ENCODE measurements around the gene AFG3L2. TPM values are rescaled to one million over a fixed set of nuclear protein-coding genes. Genes with fewer than 3 reads are reported as not detected.
A peak's percentile ranks its signal among the peaks of the same experiment; 100 is the strongest.
"Not testable (repeated sequence)": the region's sequence is repeated elsewhere in the genome, so short reads cannot be mapped to it uniquely, and the experiment has no call there.

The AFG3L2 gene
- total RNA-seq, 1 donor from 2014 or later: 145 TPM

DNA sequence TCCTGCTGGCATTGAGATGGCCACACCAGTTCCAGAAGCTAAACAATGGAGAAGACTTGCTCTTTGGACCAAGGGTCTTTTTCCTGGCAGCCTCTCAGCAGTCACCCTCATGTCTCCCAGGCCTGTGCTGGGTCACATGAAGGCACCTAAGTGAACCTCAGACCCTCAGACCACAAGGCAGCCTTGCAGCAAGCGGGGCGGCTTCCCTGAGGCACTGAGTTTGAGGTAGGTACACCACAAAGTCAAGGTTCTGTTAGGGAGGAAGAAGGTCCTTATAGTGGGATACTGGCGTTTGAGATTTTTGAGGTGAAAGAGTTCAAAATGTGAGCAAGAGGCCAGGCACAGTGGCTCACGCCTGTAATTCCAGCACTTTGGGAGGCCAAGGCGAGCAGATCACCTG, 22.2 kb upstream of the AFG3L2 start:
- ATAC-seq (ENCODE audit: poor library complexity) (no peak), DNase-seq (no peak)
- intact Hi-C loops (cut with DNase I): loop anchor here (10.0 kb wide), 1 partner anchor 536 kb away; no protein-coding TSS in a partner anchor

DNA sequence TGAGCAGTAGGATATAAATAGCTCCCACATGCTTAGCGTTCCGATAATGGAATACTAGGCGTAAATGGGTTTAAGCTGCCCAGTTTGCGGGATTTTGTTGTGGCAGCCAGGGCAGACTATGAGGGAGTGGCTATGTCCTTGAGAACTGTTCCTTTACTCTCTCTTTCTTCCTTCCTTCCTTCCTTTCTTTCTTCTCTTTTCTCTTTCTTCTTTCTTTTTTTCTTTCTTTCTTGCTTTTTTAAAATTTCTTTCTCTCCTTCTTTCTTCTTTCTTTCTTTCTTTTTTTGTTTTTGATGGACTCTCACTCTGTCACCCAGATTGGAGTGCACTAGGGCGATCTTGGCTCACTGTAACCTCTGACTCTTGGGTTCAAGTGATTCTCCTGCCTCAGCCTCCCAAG, 21.6 kb upstream of the AFG3L2 start:
- intact Hi-C loops (cut with DNase I): loop anchor here (10.0 kb wide), 1 partner anchor 536 kb away; no protein-coding TSS in a partner anchor
- no peak for ATAC-seq (ENCODE audit: poor library complexity)
- no peak for DNase-seq

DNA sequence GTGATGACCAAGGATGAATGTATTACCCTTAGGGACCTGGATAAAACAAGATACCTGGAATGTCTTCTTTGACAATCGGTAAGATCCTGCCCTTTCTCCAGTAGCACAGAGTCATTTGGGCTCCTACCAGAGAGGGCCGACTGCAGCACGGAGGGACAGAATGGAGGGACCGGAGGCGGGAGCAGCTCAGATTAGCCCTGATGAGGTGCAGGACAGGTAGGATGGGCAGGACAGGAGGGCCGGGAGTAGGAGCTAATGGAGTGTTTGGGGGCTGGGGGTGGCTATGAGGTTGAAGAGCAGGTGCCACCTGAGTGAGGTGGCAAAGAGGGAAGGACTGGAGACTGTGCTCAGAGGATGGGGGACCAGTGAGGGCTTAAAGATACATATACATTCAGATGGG, 20.8 kb upstream of the AFG3L2 start:
- intact Hi-C loops (cut with DNase I): loop anchor here (10.0 kb wide), 1 partner anchor 537 kb away; no protein-coding TSS in a partner anchor
- ATAC-seq (ENCODE audit: poor library complexity): no peak
- no peak for DNase-seq

DNA sequence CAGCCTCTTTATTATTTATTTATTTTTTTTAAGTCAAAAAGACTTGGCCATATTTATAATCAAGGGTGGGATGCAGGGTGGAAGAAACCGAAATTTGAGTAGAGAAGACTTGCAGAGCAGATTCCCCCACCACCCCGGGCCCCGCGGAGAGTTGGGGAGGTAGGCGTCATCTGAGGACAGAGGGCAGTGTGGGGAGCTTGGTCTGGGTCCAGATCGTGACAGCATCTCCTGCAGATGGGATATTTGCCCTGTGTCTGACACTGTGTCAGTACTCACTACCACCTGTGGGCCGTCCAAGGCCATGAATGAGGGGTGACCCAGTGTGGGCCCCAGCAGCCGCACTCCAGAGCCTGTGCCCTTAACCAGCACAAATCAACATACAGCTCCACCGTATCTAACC, 20.2 kb upstream of the AFG3L2 start:
- DNase-seq (no peak), ATAC-seq (ENCODE audit: poor library complexity) (no peak)
- intact Hi-C loops (cut with DNase I): loop anchor here (10.0 kb wide), 1 partner anchor 538 kb away; no protein-coding TSS in a partner anchor

DNA sequence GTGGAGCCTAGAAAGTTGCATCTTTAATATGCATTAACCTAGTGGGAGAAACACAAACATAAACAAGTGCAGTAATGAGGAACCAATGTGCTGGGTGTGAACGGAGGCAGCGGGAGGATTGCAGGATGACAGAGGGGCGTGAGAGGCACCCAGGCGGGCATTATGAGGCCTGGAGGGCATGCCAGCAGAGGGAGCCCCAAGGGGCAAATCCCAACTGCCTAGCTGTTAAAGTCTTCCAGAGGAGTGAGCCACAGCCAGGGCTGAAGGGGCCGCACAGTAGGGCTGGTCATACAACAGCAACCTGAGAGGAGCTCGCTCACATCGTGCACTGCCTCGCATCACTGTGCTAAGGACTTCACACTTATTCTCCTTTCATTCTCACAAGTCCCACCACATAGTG, 17.4 kb upstream of the AFG3L2 start:
- intact Hi-C loops (cut with DNase I): loop anchor here (5.0 to 10.0 kb wide), 2 partner anchors 268 to 540 kb away; no protein-coding TSS in a partner anchor
- ATAC-seq (ENCODE audit: poor library complexity) (no peak), DNase-seq (no peak)

DNA sequence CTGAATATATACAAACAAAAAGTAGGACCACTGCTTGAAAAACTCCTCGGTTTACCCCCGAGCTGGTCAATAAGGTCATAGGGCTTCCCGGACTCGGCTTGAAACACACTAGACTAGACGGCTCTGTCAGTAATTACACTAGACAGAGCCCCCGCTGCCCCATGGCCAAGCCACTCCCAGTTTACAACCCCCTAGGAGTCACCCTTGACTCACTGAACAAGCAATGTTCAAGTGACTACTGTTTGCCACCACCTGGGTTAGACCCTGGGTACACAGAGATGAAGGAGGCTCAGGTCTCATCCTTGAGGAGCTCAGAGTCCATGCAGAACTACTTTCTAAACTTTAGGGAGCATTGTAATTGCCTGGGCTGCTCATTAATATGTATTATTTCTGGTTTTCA, 17.0 kb upstream of the AFG3L2 start:
- ATAC-seq (ENCODE audit: poor library complexity): no peak
- no peak for DNase-seq
- intact Hi-C loops (cut with DNase I): loop anchor here (5.0 to 10.0 kb wide), 2 partner anchors 268 to 541 kb away; no protein-coding TSS in a partner anchor

DNA sequence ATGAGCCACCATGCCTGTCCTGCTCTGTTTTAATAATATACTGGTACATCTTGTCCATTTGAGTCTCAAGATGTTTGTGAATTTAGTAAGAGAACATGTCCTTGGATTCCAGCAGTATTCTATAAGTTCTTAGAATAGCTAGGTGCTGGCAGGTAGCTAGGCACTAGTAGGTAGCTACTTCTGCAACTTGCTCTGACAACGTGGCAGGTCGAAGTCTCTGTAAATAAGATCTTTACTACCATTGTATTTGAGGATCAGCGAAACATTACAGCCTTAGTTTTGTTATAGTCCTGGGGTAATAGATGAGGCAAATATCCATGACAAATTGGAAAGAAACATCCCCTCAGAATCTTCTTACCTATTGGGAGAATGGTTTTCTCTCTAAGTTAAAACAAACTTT, 16.5 kb upstream of the AFG3L2 start:
- no peak for ATAC-seq (ENCODE audit: poor library complexity)

DNA sequence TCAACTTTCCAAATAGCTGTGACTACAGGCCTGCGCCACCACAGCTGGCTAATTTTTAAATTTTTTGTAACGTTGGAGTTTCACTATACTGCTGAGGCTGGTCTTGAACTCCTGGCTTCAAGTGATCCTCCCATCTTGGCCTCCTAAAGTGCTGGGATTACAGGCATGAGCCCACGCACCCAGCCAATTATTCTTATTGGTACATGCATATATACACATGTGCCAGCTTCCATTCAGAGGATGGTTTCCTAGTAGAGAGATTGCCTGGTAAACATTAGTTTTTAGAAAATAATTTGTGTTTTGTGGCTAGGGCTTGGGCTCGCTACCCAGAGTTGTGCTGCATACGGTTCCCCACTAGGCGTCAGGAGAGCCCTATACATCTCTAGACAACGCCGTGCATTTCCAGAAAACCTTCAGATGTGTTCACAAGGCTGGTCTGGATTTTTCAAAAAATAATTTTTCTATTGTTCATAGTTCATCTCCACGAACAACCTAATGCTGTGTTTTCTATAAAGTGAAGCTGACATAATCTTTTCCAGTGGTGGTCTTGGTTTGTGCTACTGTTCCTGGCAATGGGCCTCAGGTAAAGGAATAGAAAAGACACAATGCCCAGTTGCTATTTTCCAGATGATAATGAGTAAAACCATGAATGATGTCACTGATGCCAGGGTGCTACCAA, 14.6 kb upstream of the AFG3L2 start:
- ATAC-seq (ENCODE audit: poor library complexity) (peak; percentile 94), DNase-seq (no peak)
- intact Hi-C loops (cut with DNase I): loop anchor here (5.0 to 10.0 kb wide), 2 partner anchors 271 to 543 kb away; no protein-coding TSS in a partner anchor

More for the DNA sequence above, 16.5 kb upstream of the AFG3L2 start:
- intact Hi-C loops (cut with DNase I): loop anchor here (5.0 to 10.0 kb wide), 2 partner anchors 269 to 541 kb away; no protein-coding TSS in a partner anchor
- DNase-seq: no peak

DNA sequence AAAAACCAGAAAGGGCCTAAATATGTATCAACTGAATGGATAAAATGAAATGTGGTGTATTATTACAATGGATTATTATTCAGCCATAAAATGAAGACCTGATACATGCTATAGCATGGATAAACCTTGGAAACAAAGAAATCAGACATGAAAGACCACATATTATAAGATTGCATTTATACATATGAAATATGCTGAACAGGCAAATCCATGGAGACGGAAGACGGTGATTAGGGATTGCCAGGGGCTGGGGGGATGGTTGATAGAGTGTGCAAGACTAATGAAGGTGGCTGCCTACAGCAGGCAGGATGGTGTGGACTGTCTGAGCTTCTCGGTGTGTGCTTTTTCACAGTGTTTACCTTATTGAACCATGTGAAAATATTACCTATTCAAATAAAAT, 11.4 kb upstream of the AFG3L2 start:
- ATAC-seq (ENCODE audit: poor library complexity) (no peak), DNase-seq (no peak)
- intact Hi-C loops (cut with DNase I): no loop called here

DNA sequence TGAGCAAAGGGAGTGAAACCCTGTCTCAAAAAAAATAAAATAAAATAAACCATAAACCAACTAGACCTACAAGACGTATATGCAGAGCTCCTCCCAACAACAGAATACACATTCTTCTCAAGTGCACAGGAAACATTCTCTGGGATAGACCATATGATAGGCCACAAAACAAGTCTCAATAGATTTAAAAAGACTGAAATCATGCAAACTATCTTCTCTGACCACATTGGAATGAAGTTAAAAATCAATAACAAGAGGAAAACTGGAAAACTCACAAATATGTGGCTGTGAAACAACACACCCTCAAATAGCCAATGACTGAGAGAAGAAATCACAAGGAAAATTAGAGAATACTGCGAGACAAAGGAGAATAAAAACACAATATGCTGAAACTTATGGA, 7.2 kb upstream of the AFG3L2 start:
- ATAC-seq (ENCODE audit: poor library complexity) (no peak), DNase-seq (no peak)
- intact Hi-C loops (cut with DNase I): no loop called here

DNA sequence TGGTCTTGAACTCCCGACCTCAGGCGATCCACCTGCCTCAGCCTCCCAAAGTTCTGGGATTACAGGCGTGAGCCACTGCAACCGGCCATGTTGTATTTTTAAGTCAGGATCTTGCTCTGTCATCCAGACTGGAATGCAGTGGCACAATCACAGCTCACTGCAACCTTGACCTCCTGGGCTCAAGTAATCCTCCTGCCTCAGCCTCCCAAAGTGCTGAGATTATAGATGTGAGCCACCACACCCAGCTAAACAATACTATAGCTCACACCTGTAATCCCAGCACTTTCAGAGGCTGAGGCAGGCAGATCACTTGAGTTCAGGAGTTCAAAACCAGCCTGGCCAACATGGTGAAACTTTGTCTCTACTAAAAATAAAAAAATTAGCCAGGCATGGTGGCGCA, 6.7 kb upstream of the AFG3L2 start:
- intact Hi-C loops (cut with DNase I): not testable (repeated sequence)

DNA sequence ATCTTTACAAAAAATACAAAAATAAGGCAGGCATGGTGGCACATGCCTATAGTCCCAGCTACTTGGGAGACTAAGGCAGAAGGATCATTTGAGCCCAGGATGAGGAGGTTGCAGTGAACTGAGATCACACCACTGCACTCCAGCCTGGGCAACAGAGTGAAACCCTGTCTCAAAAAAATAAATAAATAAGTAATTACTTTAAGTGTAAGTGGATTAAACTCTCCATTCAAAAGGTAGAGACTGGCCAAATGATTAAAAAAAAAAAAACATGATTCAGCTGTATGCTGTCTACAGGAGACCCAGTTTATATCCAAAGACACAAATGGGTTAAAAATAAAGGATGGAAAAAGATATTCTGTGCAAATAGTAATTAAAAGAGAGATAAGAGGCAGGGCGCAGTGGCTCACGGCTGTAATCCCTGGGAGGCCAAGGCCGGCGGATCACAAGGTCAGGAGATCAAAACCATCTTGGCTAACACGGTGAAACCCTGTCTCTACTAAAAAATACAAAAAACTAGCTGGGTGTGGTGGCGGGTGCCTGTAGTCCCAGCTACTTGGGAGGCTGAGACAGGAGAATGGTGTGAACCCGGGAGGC, 5.3 kb upstream of the AFG3L2 start:
- DNase-seq; ATAC-seq (ENCODE audit: poor library complexity); intact Hi-C loops (cut with DNase I): not testable (repeated sequence)

More for the DNA sequence above, 6.7 kb upstream of the AFG3L2 start:
- not testable (repeated sequence) for ATAC-seq (ENCODE audit: poor library complexity); DNase-seq

DNA sequence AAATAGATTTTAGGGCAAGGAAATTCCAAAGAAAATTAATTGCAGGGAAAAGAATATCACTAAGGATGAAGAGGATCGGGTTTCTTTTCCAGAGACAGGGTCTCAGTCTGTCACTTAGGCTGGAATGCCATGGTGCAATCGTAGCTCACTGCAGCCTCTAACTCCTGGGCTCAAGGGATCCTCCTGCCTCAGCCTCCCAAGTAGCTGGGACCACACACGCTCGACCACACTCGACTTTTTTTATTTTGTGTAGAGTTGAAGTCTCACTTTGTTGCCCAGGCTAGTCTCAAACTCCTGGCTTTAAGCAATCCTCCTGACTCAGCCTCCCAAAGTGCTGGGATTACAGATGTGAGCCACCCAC, 1.2 kb upstream of the AFG3L2 start:
- not testable (repeated sequence) for ATAC-seq (ENCODE audit: poor library complexity); DNase-seq
- intact Hi-C loops (cut with DNase I): loop anchor here (10.0 kb wide), 1 partner anchor 63 kb away; no protein-coding TSS in a partner anchor

DNA sequence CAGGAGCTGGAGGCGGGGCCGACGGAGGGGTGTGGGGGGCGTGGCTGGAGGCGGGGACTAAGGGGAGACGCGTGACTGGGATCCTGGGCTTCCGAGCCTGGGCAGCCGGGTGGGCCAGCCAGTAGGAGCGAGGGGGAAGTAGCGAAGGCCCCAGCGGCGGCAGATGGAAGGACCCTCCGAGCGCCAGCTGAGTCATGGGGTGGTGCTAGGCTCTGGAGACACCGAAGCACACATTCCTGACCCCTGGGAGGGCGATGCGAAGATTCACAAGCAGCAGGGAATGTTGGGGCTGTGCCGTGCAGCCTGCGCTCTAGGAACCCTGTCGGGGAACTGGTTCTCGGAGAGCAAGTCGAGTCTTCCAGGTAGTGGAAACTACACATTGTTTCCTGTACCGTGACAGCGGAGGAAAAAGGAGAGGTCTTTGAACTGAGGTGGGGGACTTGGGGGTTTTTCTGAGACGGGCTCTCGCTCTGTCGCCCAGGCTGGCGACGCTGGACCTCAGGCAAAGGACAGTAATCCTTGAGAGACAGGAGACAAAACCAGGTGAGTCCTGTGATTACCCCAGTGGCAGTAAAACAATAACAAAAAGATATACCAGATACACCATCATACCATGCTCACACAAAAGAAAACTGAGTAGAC, 650 bp upstream of the AFG3L2 start:
- ATAC-seq (ENCODE audit: poor library complexity) (no peak), DNase-seq (no peak)
- intact Hi-C loops (cut with DNase I): loop anchor here (10.0 kb wide), 1 partner anchor 63 kb away; no protein-coding TSS in a partner anchor

DNA sequence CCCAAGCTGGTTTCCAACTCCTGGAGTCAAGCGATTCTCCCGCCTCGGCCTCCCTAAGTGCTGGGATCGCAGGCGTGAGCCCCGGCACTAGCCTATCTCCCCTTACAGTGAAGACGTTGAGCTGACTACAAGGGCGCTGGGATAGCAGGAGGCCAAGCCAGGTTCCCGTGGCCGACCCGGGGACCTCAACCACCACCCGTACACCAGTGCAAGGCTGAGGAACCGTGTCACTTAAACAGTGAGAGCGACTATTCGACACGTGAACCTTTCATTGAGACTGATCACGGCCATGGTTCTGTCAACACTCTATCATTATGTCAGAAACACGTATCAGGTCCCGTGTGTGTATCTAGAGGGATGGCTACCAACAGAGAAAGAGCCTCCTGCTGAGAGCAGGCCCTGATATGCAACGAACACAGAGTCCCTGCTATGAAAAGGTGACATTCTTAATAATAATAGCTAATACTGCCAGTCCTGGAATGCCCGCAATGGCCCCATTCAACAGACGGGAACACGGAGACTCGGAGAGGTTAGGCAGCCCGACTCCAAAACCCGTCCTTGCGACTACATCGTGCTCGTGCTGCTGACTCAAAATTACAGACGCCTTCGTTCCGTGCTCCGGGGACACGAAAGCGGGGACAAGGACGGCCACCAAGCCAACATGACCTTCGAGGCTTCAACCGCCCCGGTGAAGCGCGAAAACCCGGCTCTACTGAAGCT, 833 bp downstream of the AFG3L2 start:
- ATAC-seq (ENCODE audit: poor library complexity): peak; percentile 31
- intact Hi-C loops (cut with DNase I): loop anchor here (10.0 kb wide), 1 partner anchor 61 kb away; no protein-coding TSS in a partner anchor
- peak; percentile 71 for DNase-seq

DNA sequence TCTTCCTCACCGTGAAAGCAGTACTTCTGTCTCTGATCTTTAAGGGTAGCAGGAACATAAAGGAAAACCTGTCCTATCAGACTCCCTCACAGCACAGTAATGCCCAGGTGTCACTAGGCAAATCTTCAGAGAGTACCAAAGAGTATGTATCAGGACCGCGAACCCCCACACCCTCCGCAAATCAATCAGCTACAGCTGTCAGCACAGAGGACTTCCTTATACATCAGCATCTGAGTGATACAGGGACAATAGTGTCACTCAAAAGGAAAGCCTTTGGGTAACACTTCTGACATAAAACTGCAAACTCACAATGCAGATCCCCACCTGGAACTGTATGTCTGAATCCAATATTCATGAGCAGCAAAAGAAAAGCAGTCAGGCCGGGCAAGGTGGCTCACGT, 2.6 kb downstream of the AFG3L2 start:
- DNase-seq (no peak), ATAC-seq (ENCODE audit: poor library complexity) (no peak)
- intact Hi-C loops (cut with DNase I): loop anchor here (10.0 kb wide), 1 partner anchor 60 kb away; no protein-coding TSS in a partner anchor

DNA sequence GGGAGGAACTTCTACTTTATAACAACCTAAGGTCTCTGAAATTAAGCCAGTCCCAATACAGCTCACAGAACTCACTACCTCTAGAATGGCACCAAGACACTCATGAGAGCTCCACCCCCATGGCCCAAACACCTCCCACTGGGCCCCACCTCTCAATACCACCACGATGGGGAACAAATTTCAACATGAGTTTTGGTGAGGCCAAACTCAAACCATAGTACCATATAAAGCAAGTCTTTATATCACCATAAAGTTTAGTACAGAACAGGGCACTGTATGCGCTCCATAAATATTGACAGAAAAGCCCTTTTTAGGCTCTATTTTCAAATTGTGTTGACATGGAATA, 3.3 kb downstream of the AFG3L2 start:
- intact Hi-C loops (cut with DNase I): loop anchor here (10.0 kb wide), 1 partner anchor 59 kb away; no protein-coding TSS in a partner anchor
- ATAC-seq (ENCODE audit: poor library complexity) (no peak), DNase-seq (no peak)

DNA sequence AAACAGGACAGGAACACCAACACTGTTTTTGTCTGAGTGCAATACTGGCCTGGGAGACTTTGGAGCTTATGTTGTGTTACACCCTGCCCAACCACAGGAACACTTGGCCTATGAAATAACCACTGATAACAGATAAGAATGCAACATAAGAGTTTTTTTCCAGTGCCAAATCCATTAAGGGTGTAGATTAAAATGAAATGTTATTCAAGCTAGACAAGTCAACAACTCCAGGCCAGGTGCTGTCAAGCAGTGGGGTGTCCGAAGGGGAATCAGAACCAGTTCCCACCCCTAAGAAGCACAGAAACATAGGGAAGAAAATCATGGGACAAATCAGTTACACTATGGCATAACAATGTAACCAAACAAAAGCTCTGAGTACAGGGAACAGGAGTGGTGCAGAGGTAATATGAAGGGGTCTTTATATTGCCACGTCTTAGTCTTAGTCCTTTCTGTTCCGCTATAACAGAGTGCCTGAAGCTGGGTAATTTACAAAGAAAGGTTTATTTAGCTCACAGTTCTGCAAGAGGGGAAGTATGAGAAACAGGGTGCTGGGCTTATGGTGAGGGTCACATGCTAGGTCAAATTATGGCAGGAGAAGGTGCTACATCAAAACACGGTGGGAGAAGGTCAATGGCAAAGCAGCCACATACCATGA, 3.8 kb downstream of the AFG3L2 start:
- DNase-seq (no peak), ATAC-seq (ENCODE audit: poor library complexity) (peak; percentile 5)
- intact Hi-C loops (cut with DNase I): loop anchor here (10.0 kb wide), 1 partner anchor 58 kb away; no protein-coding TSS in a partner anchor

Data from Right ventricle myocardium superior (tissue), 1 donor.